ENCODE data around the gene APBB1IP.

The APBB1IP gene

DNA sequence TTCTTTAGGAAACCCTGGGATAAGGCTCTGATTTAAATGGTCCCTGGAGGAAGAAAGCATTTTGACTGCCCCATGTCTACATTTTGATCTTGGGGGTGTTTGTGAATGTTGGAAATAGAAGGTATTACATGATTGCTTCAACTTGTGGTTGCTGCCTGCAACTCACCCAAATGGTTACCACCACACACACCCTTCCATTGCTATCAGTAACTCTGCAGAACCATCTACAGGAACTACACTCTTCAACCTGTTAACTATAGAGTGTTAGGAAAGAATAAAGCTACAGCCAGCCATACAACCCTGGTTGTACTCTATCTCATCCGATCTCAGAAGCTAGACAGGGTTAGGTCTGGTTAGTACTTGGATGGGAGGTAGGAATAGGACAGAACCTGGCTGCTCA is 71.2 kb downstream of the APBB1IP start:
- DNase-seq, result no peak

DNA sequence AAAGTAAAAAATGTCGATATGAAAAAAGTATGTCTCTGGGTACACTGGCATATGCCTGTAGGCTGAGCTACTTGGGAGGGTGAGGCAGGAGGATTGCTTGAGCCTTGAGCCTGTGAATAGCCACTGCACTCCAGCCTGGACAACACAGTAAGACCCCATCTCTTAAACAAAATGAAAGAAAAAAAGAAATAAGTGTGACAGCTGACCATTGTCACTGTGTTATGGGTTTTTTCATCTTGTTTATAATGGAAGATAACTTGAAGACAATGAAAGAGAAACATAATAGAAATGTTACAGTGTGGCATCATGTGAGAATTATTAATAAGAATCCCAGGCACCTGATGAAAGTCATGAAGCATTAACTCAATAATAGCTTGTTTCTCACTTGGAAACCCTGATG is 75.0 kb downstream of the APBB1IP start:
- DNase-seq, result no peak

DNA sequence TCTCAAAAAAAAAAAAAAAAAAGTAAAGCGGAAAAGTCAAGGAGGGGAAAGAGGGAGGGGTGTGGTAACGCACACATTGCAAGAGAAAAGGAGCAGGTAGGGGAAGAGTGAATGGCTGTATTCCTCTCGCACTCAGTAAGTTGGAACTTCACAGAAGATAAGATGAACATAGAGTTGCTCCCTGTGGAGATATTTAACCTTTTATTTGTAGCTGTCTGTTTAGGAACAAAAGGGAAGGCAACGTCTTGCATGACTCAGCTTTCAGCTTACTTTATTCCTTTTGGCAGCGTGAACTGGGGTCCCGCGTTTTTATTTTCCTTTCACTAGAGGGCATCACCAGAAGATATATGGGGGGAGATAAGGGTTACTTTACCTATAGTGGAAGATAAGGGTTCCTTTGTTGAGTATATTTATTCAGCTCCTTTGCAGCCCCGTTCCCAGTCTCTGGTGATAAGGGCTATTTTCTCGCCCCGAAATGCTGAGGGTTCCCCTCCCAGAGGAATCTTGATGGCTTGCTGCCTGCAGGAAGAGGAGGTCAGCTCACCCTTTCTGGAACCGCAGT is 78.5 kb downstream of the APBB1IP start:
- DNase-seq, result no peak

DNA sequence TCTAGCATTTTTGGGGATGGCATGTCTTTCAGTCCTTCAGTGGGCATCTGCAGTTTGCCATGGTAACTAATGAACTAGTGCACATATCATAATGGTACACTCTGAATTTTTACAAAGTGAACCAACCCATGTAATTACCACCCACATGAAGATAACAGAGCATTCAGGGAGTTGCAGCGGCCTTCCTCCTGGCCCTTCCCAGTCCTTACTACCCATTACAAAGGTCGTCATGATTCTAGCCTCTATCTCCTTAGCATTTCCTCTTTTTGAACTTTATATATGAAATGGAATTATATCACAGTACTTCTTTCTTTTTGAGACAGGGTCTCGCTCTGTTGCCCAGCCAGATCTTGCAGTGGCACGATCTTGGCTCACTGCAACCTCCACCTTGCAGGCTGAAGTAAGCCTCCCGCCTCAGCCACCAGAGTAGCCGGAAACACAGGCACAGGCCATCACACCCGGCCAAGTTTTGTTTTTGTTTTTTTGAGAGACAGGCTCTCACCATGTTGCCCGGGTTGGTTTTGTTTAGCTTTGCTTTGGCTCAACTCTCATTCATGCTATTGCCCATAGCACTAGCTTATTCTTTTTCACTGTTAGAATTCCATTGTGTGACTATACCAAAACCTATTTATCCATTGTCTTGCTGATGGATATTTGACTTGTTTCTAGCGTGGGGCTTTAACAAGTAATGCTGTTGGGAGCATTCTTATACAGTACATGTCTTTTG is 79.2 kb downstream of the APBB1IP start:
- no peak for DNase-seq

DNA sequence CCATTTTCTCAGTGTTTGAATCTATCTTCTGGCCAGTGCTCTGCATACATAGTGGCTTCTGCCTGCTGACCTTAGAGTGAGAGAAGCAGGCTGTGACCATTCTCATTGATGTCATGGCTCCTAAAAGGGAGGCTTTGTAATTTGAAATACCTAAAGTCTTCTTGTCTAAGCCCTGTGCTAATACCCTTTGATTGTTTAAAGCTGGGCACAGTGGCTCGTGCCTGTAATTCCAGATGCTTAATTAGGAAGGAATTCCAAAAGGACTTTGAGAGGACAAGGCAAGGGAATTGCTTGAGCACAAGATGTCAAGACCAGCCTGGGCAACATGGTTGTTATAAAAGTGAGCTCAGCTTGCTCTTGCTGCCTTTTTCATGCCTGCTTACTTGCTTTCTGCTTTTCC is 81.7 kb downstream of the APBB1IP start:
- no peak for DNase-seq

DNA sequence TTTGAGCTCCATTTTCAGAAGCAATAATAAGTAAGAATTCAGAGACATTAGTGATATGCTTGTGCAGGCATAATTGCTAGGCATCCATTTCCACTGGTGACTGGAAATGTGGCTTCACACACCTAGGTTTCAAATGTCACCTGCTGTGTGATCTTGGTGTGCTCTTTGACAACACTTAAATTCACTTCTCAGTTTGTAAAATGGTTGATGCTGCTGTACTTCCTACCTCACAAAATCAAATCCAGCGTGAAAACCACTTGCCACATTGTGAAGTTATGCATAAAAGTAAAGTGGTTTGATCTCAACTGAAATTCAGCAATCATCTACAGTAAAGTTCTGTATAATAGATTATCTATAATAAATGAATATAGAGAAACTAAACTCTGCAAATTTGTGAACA is 82.4 kb downstream of the APBB1IP start:
- DNase-seq, result no peak

DNA sequence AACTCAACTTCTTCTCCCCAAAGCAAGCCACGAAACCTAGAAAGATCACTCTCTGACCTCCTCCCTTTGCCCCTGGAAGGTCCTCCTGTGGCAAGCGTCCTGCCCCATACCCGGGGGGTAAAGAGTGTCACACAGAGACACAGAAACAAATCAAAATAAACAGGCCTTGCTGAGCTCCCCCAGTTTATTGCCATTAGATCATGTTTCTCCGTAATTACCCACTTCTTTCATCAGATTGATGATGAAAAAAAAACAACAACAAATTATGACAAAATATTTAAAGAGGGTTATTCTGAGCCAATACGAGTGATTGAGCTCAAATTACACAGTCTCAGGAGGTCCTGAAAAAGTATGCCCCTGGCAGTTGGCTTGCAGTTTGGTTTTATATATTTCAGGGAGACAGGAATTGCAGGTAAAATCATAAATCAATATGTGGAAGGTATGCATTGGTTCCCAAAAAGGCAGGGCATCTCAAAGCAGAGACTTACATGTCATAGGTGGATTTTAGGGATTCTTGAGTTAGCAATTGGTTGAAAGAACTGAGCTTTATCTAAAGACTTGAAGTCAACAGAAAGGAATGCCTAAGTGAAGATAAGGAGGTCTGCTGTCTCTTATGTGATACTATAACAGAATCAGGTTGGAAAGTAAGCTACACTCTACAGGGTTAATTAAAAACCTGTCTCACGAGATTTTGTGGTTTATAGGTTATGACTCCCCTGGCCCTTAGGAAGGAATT is 86.2 kb downstream of the APBB1IP start:
- DNase-seq, result no peak

DNA sequence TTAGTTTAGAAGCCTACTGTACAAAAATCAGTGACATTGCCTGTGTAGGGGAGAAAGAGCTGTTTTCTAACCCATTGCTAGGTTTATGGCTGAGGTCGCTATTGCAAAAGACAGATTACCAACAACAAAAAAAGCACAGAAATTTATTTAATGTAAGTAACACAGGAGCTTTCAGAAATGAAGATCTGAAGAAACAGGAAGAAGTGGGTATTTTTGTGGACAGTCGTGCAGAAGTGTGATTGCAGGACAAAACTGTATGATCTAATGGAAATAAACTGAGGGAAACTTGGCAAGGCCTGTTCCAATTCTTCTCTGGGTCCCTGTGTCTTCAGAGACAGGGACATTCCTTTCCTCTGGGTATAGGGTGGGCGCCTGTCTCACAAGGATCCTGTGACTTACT is 87.4 kb downstream of the APBB1IP start:
- no peak for DNase-seq

DNA sequence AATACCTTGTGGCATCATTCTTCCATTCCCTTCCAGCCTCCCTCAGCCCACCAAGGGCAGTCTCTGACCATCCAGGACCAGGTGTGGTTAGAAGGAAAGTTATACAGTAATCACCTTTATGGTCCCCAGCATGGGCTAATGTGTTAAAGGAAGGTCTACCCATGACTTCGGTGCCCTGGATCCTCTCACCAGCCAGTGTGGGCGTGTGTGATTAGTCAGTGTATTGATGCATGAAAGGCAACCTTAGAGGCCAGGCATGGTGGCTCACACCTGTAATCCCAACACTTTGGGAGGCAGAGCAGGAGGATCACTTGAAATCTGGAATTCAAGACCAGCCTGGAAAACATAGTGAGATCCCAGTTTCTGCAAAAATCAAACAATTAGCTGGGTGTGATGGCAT is 88.9 kb downstream of the APBB1IP start:
- no peak for DNase-seq

DNA sequence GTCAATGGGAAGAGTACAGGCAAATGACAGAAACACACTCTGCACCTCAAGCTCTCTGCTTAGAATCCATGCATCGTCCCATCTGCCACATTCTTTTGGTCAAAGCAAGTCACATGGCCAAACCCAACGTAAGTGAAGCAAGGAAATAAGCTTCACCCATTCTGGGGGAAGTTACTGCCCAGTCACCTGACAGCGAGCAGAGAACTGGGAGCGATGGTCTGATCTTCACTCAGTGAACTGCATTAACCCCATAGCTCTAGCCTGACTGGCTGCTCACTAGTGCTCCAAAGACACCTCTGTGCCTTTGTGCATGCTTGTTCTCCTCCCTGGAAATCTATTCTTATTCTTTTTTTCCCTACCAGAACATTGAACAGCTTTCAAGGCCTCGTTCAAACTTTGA is 89.9 kb downstream of the APBB1IP start:
- no peak for DNase-seq

DNA sequence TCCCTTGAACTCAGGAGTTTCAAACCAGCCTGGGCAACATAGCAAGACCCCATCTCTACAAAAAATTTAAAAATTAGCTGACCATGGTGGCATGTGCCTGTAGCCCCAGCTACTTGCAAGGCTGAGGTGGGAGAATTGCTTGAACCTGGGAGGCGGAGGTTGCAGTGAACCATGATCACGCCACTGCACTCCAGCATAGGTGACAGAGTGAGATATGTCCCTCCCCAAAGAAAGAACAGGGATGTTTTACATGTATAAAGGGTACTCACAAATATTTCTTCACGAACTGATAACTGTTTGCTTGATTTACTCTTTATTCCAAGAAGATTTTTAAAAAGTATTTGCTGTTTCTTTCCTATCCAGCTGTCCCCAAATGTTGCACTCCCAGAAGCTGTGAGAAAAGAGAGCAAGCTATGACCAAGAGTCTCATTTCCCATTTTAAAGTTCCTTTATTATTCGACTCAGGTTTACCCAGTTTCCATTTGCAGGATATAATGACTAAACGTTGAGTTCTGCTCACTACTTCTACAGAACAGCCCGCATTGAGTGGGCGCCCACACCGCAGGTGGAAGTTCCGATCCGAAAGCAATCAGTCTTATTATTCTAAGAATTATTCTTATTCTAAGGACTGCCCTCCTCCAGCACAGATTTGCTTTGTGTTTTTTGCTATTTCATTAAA is 90.7 kb downstream of the APBB1IP start:
- DNase-seq, result no peak

DNA sequence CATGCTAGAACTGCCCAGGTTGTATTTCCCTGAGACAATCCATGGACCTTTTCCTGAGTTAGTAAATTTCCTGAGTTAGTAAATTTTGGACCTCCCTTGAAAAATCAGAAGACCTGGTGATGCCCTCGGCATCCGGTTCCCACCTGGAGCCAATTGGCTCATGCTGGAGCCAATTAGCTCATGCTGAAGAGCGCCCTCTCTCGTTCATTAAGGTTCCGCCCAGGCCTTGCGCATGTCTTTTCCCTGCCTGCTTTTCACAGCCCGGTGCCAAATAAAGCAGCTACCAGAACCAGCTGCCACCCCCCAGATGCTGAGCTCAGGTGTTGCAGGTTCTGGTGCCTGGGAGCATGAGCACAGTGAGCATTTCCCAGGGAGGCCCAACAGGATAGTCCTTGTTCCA is 96.2 kb downstream of the APBB1IP start:
- DNase-seq, result no peak

DNA sequence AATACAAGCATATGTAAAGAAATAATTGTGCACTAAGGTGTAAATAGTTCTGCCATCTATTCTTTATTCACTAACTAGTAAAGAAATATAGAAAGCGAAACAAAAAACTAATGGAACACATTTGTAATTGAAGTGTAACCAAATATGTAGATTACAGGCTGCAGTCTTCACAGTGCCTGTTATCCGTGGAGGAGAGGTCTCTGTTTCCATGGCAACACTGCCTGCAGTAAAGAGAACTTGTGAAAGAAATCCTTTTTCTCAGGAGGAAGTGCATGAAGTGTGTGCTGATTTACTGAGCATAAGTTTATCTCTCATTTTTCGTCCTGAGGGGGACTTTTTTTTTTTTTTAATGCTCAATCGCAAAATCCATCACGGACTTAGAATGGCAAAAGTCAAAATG is 102.5 kb downstream of the APBB1IP start:
- DNase-seq, result no peak

DNA sequence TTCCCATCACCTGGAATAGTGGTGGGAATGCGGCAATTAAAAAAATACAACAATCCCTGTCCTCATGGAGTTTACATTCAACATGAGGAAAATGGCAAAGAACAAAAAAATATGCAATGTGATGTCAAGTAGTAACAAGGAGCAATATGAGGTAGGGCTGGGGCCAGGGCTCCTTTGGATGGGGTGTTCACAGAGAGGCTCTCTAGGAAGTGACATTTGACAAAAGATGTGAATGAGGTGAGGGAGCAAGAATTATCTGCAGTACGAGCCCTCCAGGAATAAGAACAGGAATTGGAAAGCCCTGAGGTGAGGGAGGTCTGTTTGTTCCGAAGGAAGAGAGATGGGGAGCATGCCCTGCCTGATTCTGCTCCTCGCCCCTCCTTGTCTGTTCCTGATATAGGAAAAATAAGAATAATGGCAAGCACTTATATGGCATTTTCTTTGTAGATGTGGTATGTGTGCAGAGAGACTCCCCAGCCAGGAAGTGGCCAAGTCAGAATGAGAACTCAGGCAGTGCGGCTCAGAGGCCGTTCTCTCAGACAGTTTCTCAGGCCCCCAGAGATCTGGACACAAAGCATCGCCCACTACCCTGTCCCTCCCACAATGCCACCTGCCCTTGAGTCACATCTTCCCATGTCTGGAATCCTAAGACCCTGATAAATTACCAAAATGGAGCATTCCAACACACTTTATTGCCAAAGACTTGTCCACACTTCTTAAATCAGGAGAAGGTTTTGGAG is 105.6 kb downstream of the APBB1IP start:
- no peak for DNase-seq

DNA sequence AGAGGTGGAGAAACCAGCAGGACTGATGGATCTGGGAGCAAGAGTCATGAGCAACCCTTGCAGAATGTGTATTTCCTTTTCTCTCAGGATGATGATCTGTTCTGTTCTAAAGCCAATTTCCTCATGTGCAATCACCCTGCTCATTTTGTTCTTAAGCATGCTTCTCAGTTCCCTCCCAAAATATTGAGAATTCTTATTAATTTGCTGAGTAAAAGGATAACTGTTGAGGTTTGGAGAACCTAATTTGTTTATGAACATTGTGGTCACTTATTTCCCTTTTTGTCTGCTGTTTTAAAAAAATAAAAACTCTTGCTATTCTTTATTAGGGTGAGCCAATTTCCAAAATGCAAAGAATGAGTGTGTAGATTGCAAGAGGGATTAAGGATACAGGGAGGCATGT is 106.8 kb downstream of the APBB1IP start:
- DNase-seq, result no peak

DNA sequence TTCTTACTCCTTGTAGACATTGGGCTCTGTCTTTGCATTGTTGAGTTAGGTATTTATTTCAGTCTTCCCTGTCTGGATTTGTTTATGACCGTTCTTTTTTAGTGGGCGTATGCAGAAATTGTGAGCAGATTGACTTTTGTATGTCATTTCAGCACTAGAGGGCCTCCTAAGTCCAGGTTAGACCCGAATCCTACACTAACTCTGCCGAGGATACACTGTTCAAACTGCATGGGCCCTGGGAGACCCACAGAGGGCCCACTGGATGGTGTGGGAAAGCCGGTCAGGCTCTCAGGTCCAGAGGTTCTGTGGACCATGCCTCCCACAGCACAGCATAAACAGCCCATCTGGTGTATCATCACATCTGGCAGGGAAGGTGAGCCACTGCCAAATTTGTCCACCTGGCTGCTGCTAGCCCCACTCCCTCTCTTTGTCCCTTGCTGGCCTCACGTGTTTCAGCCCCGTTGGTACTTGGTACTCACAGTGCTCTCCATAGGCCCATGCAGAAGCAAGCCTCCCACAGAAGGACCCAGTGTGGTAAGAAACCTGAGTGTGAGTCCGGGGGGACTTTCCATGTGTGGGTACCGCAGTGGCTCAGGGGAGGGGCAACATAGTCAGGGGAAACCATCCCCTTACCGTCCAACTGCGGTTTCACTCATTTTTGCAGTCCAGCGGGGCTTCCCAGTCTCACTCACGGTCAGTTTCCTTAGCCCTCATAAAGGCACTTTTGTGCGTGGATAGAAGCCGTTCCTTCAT is 112.8 kb downstream of the APBB1IP start:
- DNase-seq, result no peak

DNA sequence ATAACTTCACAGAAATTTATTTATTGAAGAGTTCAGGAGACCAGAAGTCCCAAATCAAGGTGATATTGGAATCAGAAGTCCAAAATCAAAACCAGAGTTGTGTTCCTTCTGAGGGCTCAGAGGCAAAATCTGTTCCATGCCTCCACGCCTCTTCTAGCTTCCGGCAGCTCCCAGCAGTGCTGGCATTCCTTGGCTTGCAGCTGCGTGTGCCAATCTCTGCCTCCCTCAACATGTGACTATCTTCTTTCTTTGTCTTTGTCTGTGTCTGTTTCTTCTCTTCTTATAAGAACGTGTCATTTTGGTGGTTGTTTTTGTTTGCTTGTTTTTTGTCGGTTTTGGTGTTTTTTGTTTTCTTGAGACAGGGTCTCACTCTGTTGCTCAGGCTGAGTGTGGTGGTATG is 116.1 kb downstream of the APBB1IP start:
- DNase-seq, result no peak

DNA sequence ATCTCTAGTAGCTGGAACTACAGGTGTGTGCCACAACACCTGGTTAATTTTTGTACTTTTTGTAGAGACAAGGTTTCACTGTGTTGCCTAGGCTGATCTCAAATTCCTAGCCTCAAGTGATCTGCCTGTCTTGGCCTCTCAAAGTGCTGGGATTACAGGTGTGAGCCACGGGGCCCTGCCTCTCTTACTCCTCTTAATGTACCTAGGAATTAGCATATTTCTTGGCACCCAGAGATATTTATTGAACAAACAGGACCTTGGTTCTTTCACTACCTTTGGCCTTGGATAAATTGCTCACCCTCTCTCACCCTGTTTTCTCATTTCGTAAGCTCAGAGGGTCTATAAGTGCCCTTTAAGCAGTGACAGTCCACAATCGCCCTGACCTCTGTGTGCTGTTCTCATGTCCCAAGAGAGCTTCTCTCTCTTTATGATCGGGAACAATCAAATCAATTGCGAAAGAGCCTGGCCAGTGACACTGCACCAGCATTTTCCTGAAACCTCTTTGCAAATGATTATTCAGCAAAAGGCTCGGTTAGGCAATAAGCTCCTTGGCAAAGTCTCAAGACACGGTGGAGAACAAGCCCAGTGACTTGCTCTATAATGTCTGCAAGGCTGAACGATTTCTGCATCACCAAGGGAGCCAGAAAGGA is 117.7 kb downstream of the APBB1IP start:
- no peak for DNase-seq

DNA sequence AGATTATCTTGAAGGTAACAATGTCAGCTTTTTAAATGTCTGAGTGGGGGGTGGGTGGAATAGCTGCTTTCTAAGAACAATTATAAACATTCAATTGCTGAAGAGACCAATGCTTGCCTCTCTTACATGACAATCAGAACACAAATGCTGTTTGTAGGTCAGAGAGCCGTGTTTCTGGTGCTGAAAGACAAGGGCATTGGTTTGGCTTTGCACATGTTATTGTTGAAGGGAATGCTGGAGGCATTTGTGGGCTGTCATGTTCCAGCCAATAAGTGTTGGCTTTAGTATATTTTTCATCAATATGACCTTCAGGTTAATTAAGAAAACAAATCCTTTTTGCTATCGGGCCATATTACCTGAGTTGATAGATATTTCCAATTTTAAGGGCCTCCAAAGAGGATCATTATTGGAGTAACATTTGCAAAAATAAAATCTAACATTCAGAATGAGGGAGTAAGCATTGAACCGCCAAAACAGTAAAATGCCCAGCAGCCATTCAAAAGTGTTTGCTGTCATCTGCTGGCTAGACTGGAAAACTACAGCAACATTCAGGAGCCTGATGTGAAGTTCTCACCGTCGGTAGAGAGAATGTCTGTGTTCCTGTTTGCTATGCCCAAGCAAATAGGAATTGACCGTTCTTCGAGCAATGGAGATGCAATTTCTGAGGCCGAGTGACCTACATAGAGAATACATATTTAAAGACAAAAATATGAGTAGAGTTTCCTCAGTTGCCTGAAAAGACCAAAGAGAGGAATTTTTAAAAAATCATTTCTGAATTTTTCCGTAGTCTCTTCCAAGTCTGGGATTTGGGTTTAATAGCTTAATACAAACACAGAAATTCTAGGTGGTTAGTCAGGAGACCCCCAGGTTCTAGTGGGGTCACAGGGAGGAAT is 118.9 kb downstream of the APBB1IP start:
- no peak for DNase-seq

DNA sequence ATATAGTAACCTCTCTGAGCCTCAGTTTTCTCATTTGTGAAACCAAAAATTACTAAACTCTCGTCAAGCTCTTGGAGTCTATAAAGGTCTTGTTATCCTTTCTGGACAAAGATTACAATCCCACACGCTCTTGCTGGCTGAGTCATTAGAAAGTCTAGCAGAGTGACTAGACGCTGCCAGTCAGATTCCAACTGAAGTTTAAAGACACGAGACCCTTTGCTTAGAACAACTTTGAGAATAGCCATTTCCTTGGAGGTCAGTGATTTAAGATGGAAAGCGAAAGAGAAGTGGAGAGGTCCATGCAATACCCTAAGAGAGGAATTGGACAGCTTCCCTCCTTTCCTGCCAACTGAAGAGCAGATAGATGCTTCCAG is 119.5 kb downstream of the APBB1IP start:
- DNase-seq, result no peak

Data from activated T-cell treated with anti-CD3 and anti-CD28 coated beads, Interleukin-2, amount 50 U/mL, for 1 hour (primary cell).